NCI-H748 (cell line): ENCODE results near the gene CGREF1.
"Not testable (repeated sequence)": the region's sequence is repeated elsewhere in the genome, so short reads cannot be mapped to it uniquely, and the experiment has no call there.

Experiments
- DNase-seq: peaks from one replicate; lab custom pipeline; 2025; ENCODE audit not compliant: unreplicated experiment; lab: John Stamatoyannopoulos, UW

The CGREF1 gene

GRCh38 chr2:27076323-27076722 is 42.6 kb downstream of the CGREF1 start:
- no peak for DNase-seq

- not testable (repeated sequence) for DNase-seq
Measured at GRCh38 chr2:27075566-27075871, 43.4 kb downstream of the CGREF1 start.

- peak; percentile 8 for DNase-seq
Measured at GRCh38 chr2:27074738-27075565, 44.0 kb downstream of the CGREF1 start.

- no peak for DNase-seq
Measured at GRCh38 chr2:27073782-27074181, 45.1 kb downstream of the CGREF1 start.

- DNase-seq = no peak
Measured at GRCh38 chr2:27072920-27073319, 46.0 kb downstream of the CGREF1 start.

- DNase-seq = peak; percentile 42
Measured at GRCh38 chr2:27071990-27072830, 46.7 kb downstream of the CGREF1 start.

- DNase-seq = peak; percentile 94
Measured at GRCh38 chr2:27071277-27071989, 47.5 kb downstream of the CGREF1 start, which contains the start of gene OST4. OST4 (minus strand) TSS chr2:27071654.

- no peak for DNase-seq
Measured at GRCh38 chr2:27070653-27071276, 48.2 kb downstream of the CGREF1 start.

GRCh38 chr2:27069961-27070618 is 48.8 kb downstream of the CGREF1 start:
- DNase-seq = no peak

GRCh38 chr2:27069436-27069835 is 49.5 kb downstream of the CGREF1 start:
- DNase-seq = no peak

- no peak for DNase-seq
Measured at GRCh38 chr2:27067385-27067784, 51.5 kb downstream of the CGREF1 start.

- no peak for DNase-seq
Measured at GRCh38 chr2:27065128-27065527, 53.8 kb downstream of the CGREF1 start.

- DNase-seq = no peak
Measured at GRCh38 chr2:27060323-27060722, 58.6 kb downstream of the CGREF1 start.

GRCh38 chr2:27059141-27059820 is 59.6 kb downstream of the CGREF1 start:
- no peak for DNase-seq

GRCh38 chr2:27058210-27058609 is 60.7 kb downstream of the CGREF1 start:
- no peak for DNase-seq

GRCh38 chr2:27057184-27057583 is 61.7 kb downstream of the CGREF1 start:
- DNase-seq = no peak

- DNase-seq = no peak
Measured at GRCh38 chr2:27054721-27055120, 64.2 kb downstream of the CGREF1 start.

GRCh38 chr2:27053776-27054175 is 65.2 kb downstream of the CGREF1 start:
- DNase-seq = no peak

GRCh38 chr2:27053321-27053720 is 65.6 kb downstream of the CGREF1 start:
- DNase-seq = no peak
